Nephron (organoid): ENCODE results near the gene DEPDC1.
"Not testable (repeated sequence)": the region's sequence is repeated elsewhere in the genome, so short reads cannot be mapped to it uniquely, and the experiment has no call there.

Source experiments
- H3K27ac Mint-ChIP-seq, 3 experiments: 2 replicates each; pipeline ENCODE4 v1.8.0; 2020; ENCODE audit warnings: mixed read lengths in 3 of 3, mild to moderate bottlenecking in 2 of 3, moderate library complexity in 1 of 3
- H3K27me3 Mint-ChIP-seq: 2 replicates; pipeline ENCODE4 v1.8.0; 2021; ENCODE audit warnings: low read depth, mild to moderate bottlenecking, moderate library complexity, mixed read lengths
- H3K36me3 Mint-ChIP-seq: 2 replicates; pipeline ENCODE4 v1.8.0; 2020; ENCODE audit warnings: low read depth, mixed read lengths
- H3K4me1 Mint-ChIP-seq: 2 replicates; pipeline ENCODE4 v1.8.0; 2020; ENCODE audit warnings: mixed read lengths
- H3K4me3 Mint-ChIP-seq, 3 experiments: 2 replicates each; pipeline ENCODE4 v1.8.0; 2020; ENCODE audit warnings: mild to moderate bottlenecking in 3 of 3, mixed read lengths in 3 of 3, moderate library complexity in 2 of 3
- H3K9me3 Mint-ChIP-seq: 2 replicates; pipeline ENCODE4 v1.8.0; 2020; ENCODE audit warnings: mixed read lengths
- CTCF ChIP-seq, 3 experiments: fragments of 200-600 bp; sonication (generic); IDR thresholded peaks; one replicate each; pipeline ENCODE4 v1.5.0; 2021; ENCODE audit warnings: antibody characterized with exemption in 3 of 3; ENCODE audit not compliant: unreplicated experiment in 3 of 3

DEPDC1 gene

GRCh38 chr1:68484618-68485017 lies 12.3 kb downstream of the DEPDC1 start:
- Mint-ChIP-seq H3K4me3 (no peak overlapping the region), H3K4me1 (no peaks in the 10 kb centered on the region), H3K9me3 (no peaks in the 10 kb centered on the region), H3K36me3 (peaks cover 45% of the 10 kb centered on the region), H3K27ac (no peak overlapping the region), H3K27me3 (no peaks in the 10 kb centered on the region)
- TF ChIP-seq CTCF (IDR thresholded peaks at IDR 0.05; ENCODE audit: unreplicated experiment in 3 of 3), result no peak

- H3K9me3 Mint-ChIP-seq, result no peaks in the 10 kb centered on the region
- no peaks in the 10 kb centered on the region for H3K4me1 Mint-ChIP-seq
- H3K4me3 Mint-ChIP-seq, result no peak overlapping the region
- no peak for TF ChIP-seq CTCF (IDR thresholded peaks at IDR 0.05; ENCODE audit: unreplicated experiment in 3 of 3)
- H3K36me3 Mint-ChIP-seq, result peaks cover 48% of the 10 kb centered on the region
- H3K27ac Mint-ChIP-seq, result no peak overlapping the region
- no peaks in the 10 kb centered on the region for H3K27me3 Mint-ChIP-seq
Observed at GRCh38 chr1:68481041-68481440, 15.8 kb downstream of the DEPDC1 start.

GRCh38 chr1:68479501-68479900 lies 17.4 kb downstream of the DEPDC1 start:
- H3K36me3 Mint-ChIP-seq, result peaks cover 43% of the 10 kb centered on the region
- H3K27ac Mint-ChIP-seq, result no peak overlapping the region
- TF ChIP-seq CTCF (IDR thresholded peaks at IDR 0.05; ENCODE audit: unreplicated experiment in 3 of 3), result no peak
- no peaks in the 10 kb centered on the region for H3K9me3 Mint-ChIP-seq
- H3K4me1 Mint-ChIP-seq, result no peaks in the 10 kb centered on the region
- no peak overlapping the region for H3K4me3 Mint-ChIP-seq
- no peaks in the 10 kb centered on the region for H3K27me3 Mint-ChIP-seq

GRCh38 chr1:68478662-68479061 lies 18.2 kb downstream of the DEPDC1 start:
- no peak overlapping the region for H3K4me3 Mint-ChIP-seq
- H3K27ac Mint-ChIP-seq, result no peak overlapping the region
- H3K27me3 Mint-ChIP-seq, result no peaks in the 10 kb centered on the region
- TF ChIP-seq CTCF (IDR thresholded peaks at IDR 0.05; ENCODE audit: unreplicated experiment in 3 of 3), result no peak
- no peaks in the 10 kb centered on the region for H3K4me1 Mint-ChIP-seq
- peaks cover 46% of the 10 kb centered on the region for H3K36me3 Mint-ChIP-seq
- H3K9me3 Mint-ChIP-seq, result no peaks in the 10 kb centered on the region

GRCh38 chr1:68476626-68477025 lies 20.3 kb downstream of the DEPDC1 start:
- H3K9me3 Mint-ChIP-seq, H3K27me3 Mint-ChIP-seq, H3K27ac Mint-ChIP-seq, H3K4me3 Mint-ChIP-seq, H3K4me1 Mint-ChIP-seq: not testable (repeated sequence)
- peaks cover 32% of the 10 kb centered on the region for H3K36me3 Mint-ChIP-seq

- Mint-ChIP-seq H3K36me3 (peaks cover 14% of the 10 kb centered on the region), H3K27me3 (peaks cover 3% of the 10 kb centered on the region), H3K4me3 (no peak overlapping the region), H3K9me3 (no peaks in the 10 kb centered on the region), H3K4me1 (no peaks in the 10 kb centered on the region), H3K27ac (no peak overlapping the region)
- TF ChIP-seq CTCF (IDR thresholded peaks at IDR 0.05; ENCODE audit: unreplicated experiment in 3 of 3), result no peak
Observed at GRCh38 chr1:68473060-68473459, 23.8 kb downstream of the DEPDC1 start.
